ENCODE data around the gene ROBO3.

DNA sequence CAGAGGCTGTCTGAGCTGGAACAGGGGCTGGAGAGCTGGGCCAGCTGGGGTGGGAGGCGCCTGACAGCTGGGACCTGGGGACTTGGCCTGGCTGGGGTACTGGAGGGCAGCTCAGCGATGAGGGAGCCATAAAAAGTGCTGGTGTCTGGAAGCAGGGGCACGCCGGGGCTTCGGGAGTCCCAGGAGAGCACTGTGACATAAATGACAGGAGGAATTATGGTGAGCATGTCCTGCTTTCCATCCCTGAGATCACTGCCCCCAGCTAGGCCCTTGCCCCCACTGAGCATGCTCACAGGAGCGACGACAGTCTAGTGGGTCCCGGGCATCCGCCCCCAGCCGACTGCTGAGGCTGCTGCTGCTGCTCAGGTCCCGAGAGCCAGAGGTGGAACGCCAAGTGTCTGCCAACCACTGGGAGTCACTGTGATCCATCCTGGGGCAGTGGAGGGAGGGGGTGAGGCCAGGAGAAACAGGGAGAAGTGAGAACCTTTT, 26.2 kb downstream of the ROBO3 start:
- TF ChIP-seq, protein P1, sequence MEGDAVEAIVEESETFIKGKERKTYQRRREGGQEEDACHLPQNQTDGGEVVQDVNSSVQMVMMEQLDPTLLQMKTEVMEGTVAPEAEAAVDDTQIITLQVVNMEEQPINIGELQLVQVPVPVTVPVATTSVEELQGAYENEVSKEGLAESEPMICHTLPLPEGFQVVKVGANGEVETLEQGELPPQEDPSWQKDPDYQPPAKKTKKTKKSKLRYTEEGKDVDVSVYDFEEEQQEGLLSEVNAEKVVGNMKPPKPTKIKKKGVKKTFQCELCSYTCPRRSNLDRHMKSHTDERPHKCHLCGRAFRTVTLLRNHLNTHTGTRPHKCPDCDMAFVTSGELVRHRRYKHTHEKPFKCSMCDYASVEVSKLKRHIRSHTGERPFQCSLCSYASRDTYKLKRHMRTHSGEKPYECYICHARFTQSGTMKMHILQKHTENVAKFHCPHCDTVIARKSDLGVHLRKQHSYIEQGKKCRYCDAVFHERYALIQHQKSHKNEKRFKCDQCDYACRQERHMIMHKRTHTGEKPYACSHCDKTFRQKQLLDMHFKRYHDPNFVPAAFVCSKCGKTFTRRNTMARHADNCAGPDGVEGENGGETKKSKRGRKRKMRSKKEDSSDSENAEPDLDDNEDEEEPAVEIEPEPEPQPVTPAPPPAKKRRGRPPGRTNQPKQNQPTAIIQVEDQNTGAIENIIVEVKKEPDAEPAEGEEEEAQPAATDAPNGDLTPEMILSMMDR (IDR thresholded peaks at IDR 0.05; ENCODE audit: insufficient read depth, low read length, poor library complexity, severe bottlenecking), result no peak
- no peak for TF ChIP-seq EZH2phosphoT487 (conservative IDR thresholded peaks at IDR 0.05; ENCODE audit: low read length)
